K562 (cell line): Measurements from ENCODE around the gene GLI1. TPM values are rescaled to one million over a fixed set of nuclear protein-coding genes. Genes with fewer than 3 reads are reported as not detected.

Experiments
- ARHGAP35 ChIP-seq: fragments of 450-650 bp; IDR thresholded peaks from 2 replicates; pipeline ENCODE4 v1.6.1; 2018; ENCODE audit not compliant: partially characterized antibody
- C11orf30 ChIP-seq: fragments of 450-650 bp; IDR thresholded peaks from 2 replicates; pipeline ENCODE4 v1.6.1; 2016; ENCODE audit warnings: low read depth, mild to moderate bottlenecking
- CBFA2T3 ChIP-seq: fragments of 450-650 bp; IDR thresholded peaks from 2 replicates; pipeline ENCODE4 v1.6.1; 2017
- CCAR2 ChIP-seq: fragments of 200-400 bp; formaldehyde crosslinking; IDR thresholded peaks from 2 replicates; pipeline ENCODE4 v1.6.1; 2017; ENCODE audit warnings: mild to moderate bottlenecking, low read depth, low read length
- CXXC5 ChIP-seq: fragments of 250-450 bp; sonication (Bioruptor Pico); IDR thresholded peaks from 2 replicates; pipeline ENCODE4 v1.8.0; 2022; ENCODE audit warnings: inconsistent platforms, mild to moderate bottlenecking, moderate library complexity
- HNRNPLL ChIP-seq: fragments of 200-400 bp; formaldehyde crosslinking; IDR thresholded peaks from 2 replicates; pipeline ENCODE4 v1.6.1; 2017; ENCODE audit warnings: low read length, low read depth, mild to moderate bottlenecking; ENCODE audit not compliant: poor library complexity, severe bottlenecking
- PRPF4 ChIP-seq: fragments of 200-400 bp; formaldehyde crosslinking; IDR thresholded peaks from one replicate; pipeline ENCODE4 v1.6.1; 2017; ENCODE audit warnings: low read length, low read depth, mild to moderate bottlenecking; ENCODE audit not compliant: insufficient read depth, poor library complexity, severe bottlenecking
- SNAPC5 ChIP-seq: fragments of 250-450 bp; sonication (Bioruptor Pico); IDR thresholded peaks from 2 replicates; pipeline ENCODE4 v1.8.0; 2021; ENCODE audit warnings: moderate library complexity, mild to moderate bottlenecking, inconsistent platforms
- SPI1 ChIP-seq: IDR thresholded peaks from 2 replicates; pipeline ENCODE4 v1.6.1; 2011; ENCODE audit warnings: low read depth, low read length, control low read depth, borderline replicate concordance
- TEAD4 ChIP-seq, 2 experiments: sonication (generic) in 1 of 2; formaldehyde crosslinking in 1 of 2; IDR thresholded peaks; 2 replicates each; pipeline versions ENCODE4 v1.6.1 to v1.8.0; 2012 to 2022; ENCODE audit warnings: borderline replicate concordance in 1 of 2, inconsistent platforms in 1 of 2, low read length in 1 of 2, mild to moderate bottlenecking in 1 of 2, missing genetic modification reagents in 1 of 2
- YBX1 ChIP-seq: fragments of 450-650 bp; IDR thresholded peaks from 2 replicates; pipeline ENCODE4 v1.7.1; 2016; ENCODE audit warnings: mild to moderate bottlenecking
- ZBTB5 ChIP-seq: fragments of 450-650 bp; IDR thresholded peaks from 2 replicates; pipeline ENCODE4 v1.6.1; 2017; ENCODE audit warnings: antibody characterized with exemption
- ZNF134 ChIP-seq: fragments of 250-450 bp; sonication (Bioruptor Pico); conservative IDR thresholded peaks from 2 replicates; pipeline ENCODE4 v1.4.0; 2020
- ZNF23 ChIP-seq: fragments of 250-450 bp; sonication (Bioruptor Pico); IDR thresholded peaks from 2 replicates; pipeline ENCODE4 v1.4.0; 2020; ENCODE audit warnings: mild to moderate bottlenecking
- ZNF253 ChIP-seq: fragments of 250-450 bp; sonication (Bioruptor Pico); conservative IDR thresholded peaks from 2 replicates; pipeline ENCODE4 v1.6.1; 2021; ENCODE audit warnings: mild to moderate bottlenecking
- ZNF274 ChIP-seq: IDR thresholded peaks from 2 replicates; pipeline ENCODE4 v1.6.1; 2011; ENCODE audit warnings: low read depth, mild to moderate bottlenecking, low read length, moderate library complexity, borderline replicate concordance
- ZNF436 ChIP-seq: fragments of 250-450, 450-650 bp; sonication (Bioruptor Pico); formaldehyde crosslinking; IDR thresholded peaks from 2 replicates; pipeline ENCODE4 v1.7.0; 2020; ENCODE audit warnings: mild to moderate bottlenecking
- ZNF584 ChIP-seq: fragments of 200-800 bp; sonication (Bioruptor generic); IDR thresholded peaks from 2 replicates; pipeline ENCODE4 v1.6.1; 2016; ENCODE audit warnings: low read depth, mild to moderate bottlenecking, missing genetic modification characterization, missing compliant biosample characterization
- ZNF695 ChIP-seq: fragments of 450-650 bp; formaldehyde crosslinking; IDR thresholded peaks from 2 replicates; pipeline ENCODE4 v1.4.0; 2020; ENCODE audit warnings: mild to moderate bottlenecking, moderate library complexity
- ZNF830 ChIP-seq: fragments of 250-450 bp; sonication (Bioruptor Pico); IDR thresholded peaks from 2 replicates; pipeline ENCODE4 v1.5.0; 2021; ENCODE audit warnings: mild to moderate bottlenecking
- polyA plus RNA-seq, 8 experiments: library from polyadenylated mRNA; depleted of rRNA in 4 of 8; stranded (reverse) in 5 of 8; unstranded in 3 of 8; fragments of >200 nt; fragmentation: Nextera tagmentation in 2 of 8; fragmentation: Illumina TruSeq in 1 of 8; extraction: Ambion mirVana in 2 of 8; extraction: Trizol in 1 of 8; gene quantifications; 2 replicates each; pipeline versions ENCODE4 v1.2.1 to v1.2.3, GENCODE V29; 2011 to 2014; ENCODE audit warnings: inconsistent platforms in 1 of 8, missing spikeins in 1 of 8
- total RNA-seq, 7 experiments: library from RNA; depleted of rRNA in 6 of 7; stranded (reverse); fragments of >200 nt in 6 of 7; fragmentation: Illumina TruSeq in 2 of 7; extraction: Trizol in 2 of 7; gene quantifications; 2 replicates each; pipeline versions ENCODE4 v1.2.1 to v1.2.3, GENCODE V29; 2011 to 2021; ENCODE audit warnings: low replicate concordance in 1 of 7

GLI1 gene
- total and polyA plus RNA-seq, 9 of the 15 experiments (the other 6 are each of a cell fraction or from before 2014, with no cell fraction given): 0.24 to 3.7 (median 0.61) TPM

- TF ChIP-seq SNAPC5: no peak
- TF ChIP-seq ZNF274: no peak
- TF ChIP-seq C11orf30: no peak
- TF ChIP-seq YBX1: no peak
- no peak for TF ChIP-seq ZNF695 (CRISPR knock-in tag)
- no peak for TF ChIP-seq ARHGAP35
- TF ChIP-seq ZNF830 (CRISPR knock-in tag): no peak
- TF ChIP-seq ZNF134 (CRISPR knock-in tag): no peak
- no peak for TF ChIP-seq SPI1
- TF ChIP-seq CXXC5: no peak; the same call in 1 of the 2 replicates
- TF ChIP-seq HNRNPLL: no peak
- TF ChIP-seq ZBTB5: no peak
- no peak for TF ChIP-seq ZNF584 (CRISPR knock-in tag)
- TF ChIP-seq PRPF4: no peak
- TF ChIP-seq CBFA2T3: no peak
- no peak for TF ChIP-seq ZNF436 (CRISPR knock-in tag)
- TF ChIP-seq ZNF23: no peak
- TF ChIP-seq TEAD4 (IDR thresholded peaks at IDR 0.05; ENCODE audit: low read length): no peak
- no peak for TF ChIP-seq TEAD4 (CRISPR knock-in tag; IDR thresholded peaks at IDR 0.05; ENCODE audit: borderline replicate concordance)
- TF ChIP-seq CCAR2: no peak
- TF ChIP-seq ZNF253 (CRISPR knock-in tag): no peak
Observed at GRCh38 chr12:57459055-57459749, 383 bp upstream of the GLI1 start (continued).
